Measurements from ENCODE around the gene TMEM183A. TPM values are rescaled to one million over a fixed set of nuclear protein-coding genes. Genes with fewer than 3 reads are reported as not detected.
A peak's percentile ranks its signal among the peaks of the same experiment; 100 is the strongest.

TMEM183A gene
- total and polyA plus RNA-seq, 7 donors: 71.7 to 108 (median 79.9) TPM

DNA sequence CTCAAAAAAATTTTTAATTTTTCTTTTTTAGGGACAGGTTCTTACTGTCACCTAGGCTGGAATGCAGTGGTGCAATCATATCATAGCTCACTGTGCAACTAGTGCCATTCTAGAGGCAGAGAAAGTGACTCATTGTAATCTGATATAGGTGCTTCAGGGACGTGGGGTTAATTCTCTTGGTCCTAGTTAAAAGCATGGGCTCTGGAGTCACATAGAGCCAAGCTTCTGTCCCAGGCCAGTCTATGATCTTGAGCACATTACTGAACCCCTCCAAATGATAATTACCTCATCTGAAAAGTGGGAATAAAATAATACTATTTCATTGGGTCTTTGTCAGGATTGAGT lies 47.9 kb upstream of the TMEM183A start:
- DNase-seq: no peak

DNA sequence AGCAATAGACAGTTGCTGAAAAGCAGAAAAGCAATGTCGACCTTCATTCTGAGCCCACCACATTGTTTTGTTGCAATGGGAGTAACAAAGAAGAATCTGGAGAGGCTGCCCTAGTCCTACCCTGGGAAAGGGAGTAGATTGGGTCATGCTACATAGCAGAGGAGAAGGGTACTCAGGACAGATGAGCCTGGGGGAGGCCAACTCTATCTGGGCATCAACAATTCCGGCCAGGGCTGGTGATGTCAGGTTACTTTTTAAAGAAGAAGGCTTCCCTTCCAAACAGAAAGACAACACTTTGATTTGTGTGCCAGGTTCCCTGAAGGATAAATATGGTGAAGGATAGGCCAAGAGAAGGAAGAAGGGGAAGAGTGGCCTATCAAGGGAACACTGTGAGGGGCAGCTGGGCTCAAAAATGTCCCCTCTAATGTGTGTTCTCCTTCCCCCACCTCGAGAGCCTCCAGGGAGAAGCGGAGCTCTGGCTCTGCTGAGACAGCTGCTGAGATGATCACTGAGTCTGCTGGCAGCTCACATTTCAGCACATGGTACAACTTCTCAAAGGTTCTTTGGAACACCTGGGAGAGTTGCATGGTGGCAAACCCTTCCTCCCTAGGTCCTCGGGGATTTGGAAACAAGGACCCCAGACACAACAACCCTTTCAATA lies 45.8 kb upstream of the TMEM183A start:
- H3K9me3 ChIP-seq: no peaks in the 10 kb centered on the region
- no peak overlapping the region for H3K4me3 ChIP-seq
- DNase-seq: no peak
- TF ChIP-seq POLR2AphosphoS5 (IDR thresholded peaks at IDR 0.05): no peak
- 93 to 95% methylated on average over 5 of the region's 5 CpGs for WGBS, 2 donors
- peaks cover 0 to 26% (median 23%) of the 10 kb centered on the region in 4 donors for H3K4me1 ChIP-seq
- intact Hi-C loops (cut with DNase I): loop anchor here (5.0 kb wide), 1 partner anchor 66 kb away; the partner anchor contains the start of gene PPFIA4
- peaks cover 0 to 39% (median 4%) of the 10 kb centered on the region in 4 donors for H3K36me3 ChIP-seq
- no peak overlapping the region for H3K27ac ChIP-seq
- no peaks in the 10 kb centered on the region for H3K27me3 ChIP-seq

More for the DNA sequence above, 47.9 kb upstream of the TMEM183A start:
- Histone ChIP-seq H3K27me3 (no peaks in the 10 kb centered on the region), H3K9me3 (no peaks in the 10 kb centered on the region), H3K4me1 (peaks cover 0 to 39% (median 34%) of the 10 kb centered on the region in 4 donors), H3K4me3 (no peak overlapping the region), H3K27ac (no peak overlapping the region), H3K36me3 (peaks cover 0 to 34% (median 4%) of the 10 kb centered on the region in 4 donors)
- intact Hi-C loops (cut with DNase I): loop anchor here (2.0 kb wide), 1 partner anchor 32 kb away; the partner anchor contains the start of gene KLHL12
- TF ChIP-seq POLR2A (IDR thresholded peaks at IDR 0.05) (no peak), CTCF (IDR thresholded peaks at IDR 0.05) (no peak), EP300 (IDR thresholded peaks at IDR 0.05) (no peak), POLR2AphosphoS5 (IDR thresholded peaks at IDR 0.05) (no peak)
- 80 to 88% methylated on average over 1 of the region's 1 CpG for WGBS, 2 donors

- intact Hi-C loops (cut with DNase I): loop anchor here (2.0 to 5.0 kb wide), 2 partner anchors 62 to 156 kb away; partner anchors contain the start of genes KDM5B and PPFIA4
- DNase-seq: no peak
- peaks cover 0 to 39% (median 4%) of the 10 kb centered on the region in 4 donors for H3K36me3 ChIP-seq
- WGBS, 2 donors: 95% methylated on average over 6 of the region's 6 CpGs
- peaks cover 0 to 29% (median 16%) of the 10 kb centered on the region in 4 donors for H3K4me1 ChIP-seq
- no peaks in the 10 kb centered on the region for H3K9me3 ChIP-seq
- H3K4me3 ChIP-seq: no peak overlapping the region
- H3K27me3 ChIP-seq: no peaks in the 10 kb centered on the region
- TF ChIP-seq CTCF (IDR thresholded peaks at IDR 0.05) (no peak), POLR2A (IDR thresholded peaks at IDR 0.05) (no peak), POLR2AphosphoS5 (IDR thresholded peaks at IDR 0.05) (no peak), EP300 (IDR thresholded peaks at IDR 0.05) (no peak)
- no peak overlapping the region for H3K27ac ChIP-seq
These were observed 42.3 kb upstream of the TMEM183A start for GRCh38 chr1:202964791-202965410.

DNA sequence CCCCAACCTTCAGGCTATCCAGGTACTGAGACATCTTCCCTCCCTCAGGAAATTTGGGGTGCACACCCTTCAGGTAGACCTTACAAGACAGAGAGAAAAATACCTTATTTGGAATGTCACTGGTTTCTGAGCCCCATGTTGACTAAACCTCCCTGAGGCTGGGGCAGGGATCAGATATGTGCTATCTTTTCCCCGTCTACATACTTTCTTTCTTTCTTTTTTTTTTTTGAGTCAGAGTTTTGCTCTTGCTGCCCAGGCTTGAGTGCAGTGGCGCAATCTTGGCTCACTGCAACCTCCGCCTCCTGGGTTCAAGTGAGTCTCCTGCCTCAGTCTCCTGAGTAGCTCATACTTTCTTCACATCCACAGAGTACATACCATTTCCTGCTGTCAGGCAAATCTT lies 41.8 kb upstream of the TMEM183A start:
- 92 to 94% methylated on average over 3 of the region's 3 CpGs for WGBS, 2 donors
- no peaks in the 10 kb centered on the region for H3K9me3 ChIP-seq
- peaks cover 0 to 39% (median 4%) of the 10 kb centered on the region in 4 donors for H3K36me3 ChIP-seq
- TF ChIP-seq POLR2AphosphoS5 (IDR thresholded peaks at IDR 0.05) (no peak), EP300 (IDR thresholded peaks at IDR 0.05) (no peak)
- no peak for DNase-seq
- H3K4me1 ChIP-seq: peaks cover 0 to 29% (median 16%) of the 10 kb centered on the region in 4 donors
- H3K27ac ChIP-seq: no peak overlapping the region
- no peak overlapping the region for H3K4me3 ChIP-seq
- H3K27me3 ChIP-seq: no peaks in the 10 kb centered on the region
- intact Hi-C loops (cut with DNase I): loop anchor here (2.0 kb wide), 1 partner anchor 157 kb away; the partner anchor contains the start of gene KDM5B

DNA sequence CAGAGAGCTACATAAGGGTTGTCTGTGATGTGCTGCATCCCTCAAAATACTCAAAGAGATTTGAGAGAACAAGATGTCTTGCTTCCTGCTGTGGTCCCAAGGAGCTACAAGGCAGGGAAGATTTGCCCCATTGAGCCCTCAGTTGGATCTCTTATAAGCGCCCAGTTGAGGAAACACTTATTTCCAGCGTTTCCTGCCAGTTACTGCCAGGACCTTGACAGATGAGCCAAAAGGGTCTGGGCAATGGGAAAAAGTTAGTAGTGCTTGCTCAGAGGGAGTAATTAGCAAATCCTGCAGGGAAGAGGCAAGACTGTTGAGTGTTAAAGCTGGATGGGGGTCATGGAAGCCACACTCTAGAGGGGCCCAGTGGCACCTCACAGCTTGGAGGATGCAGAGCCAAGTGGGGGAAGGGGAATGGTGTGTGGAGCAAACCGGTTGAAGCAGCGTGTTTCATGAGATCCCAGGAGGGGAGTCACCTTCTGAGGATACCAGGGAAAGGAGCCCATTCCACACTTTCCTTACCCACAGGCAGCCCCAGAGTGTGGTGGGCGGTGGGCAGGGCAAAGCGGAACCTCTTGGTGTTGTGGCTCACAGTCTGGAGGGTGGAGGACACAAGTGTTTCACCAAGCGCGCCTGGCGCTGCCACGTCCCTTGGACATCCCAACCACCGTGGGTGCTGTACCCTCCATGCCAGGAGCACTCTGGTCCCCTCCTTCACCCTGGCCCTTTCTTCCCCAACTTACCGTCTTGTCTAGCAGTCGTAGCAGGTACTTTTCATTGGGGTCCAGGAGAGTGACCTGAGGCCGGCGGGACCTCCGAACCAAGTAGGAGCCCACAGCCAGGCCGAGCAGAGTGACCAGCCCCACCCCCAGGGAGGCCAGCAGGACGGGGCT lies 40.9 kb upstream of the TMEM183A start:
- TF ChIP-seq EP300 (IDR thresholded peaks at IDR 0.05): no peak
- no peak for TF ChIP-seq POLR2A (IDR thresholded peaks at IDR 0.05)
- TF ChIP-seq POLR2AphosphoS5 (IDR thresholded peaks at IDR 0.05): no peak
- Histone ChIP-seq H3K4me1 (peaks cover 0 to 29% (median 16%) of the 10 kb centered on the region in 4 donors), H3K27ac (peak overlapping the region; percentile 87 to 96 (median 92)), H3K27me3 (no peaks in the 10 kb centered on the region), H3K9me3 (no peaks in the 10 kb centered on the region), H3K4me3 (peak overlapping the region; percentile 69 to 97 (median 83)), H3K36me3 (peaks cover 0 to 35% (median 4%) of the 10 kb centered on the region in 4 donors)
- intact Hi-C loops (cut with DNase I): no loop called here
- no peak for DNase-seq
- 46 to 55% methylated on average over 18 of the region's 18 CpGs for WGBS, 2 donors

Data from sigmoid colon (tissue), 7 donors.